H9 (cell line): ENCODE results near the gene EVX2. TPM values are rescaled to one million over a fixed set of nuclear protein-coding genes. Genes with fewer than 3 reads are reported as not detected.
A peak's percentile ranks its signal among the peaks of the same experiment; 100 is the strongest.

Source experiments
- DNase-seq: peaks from one replicate; pipeline ENCODE4 v3.0.0-alpha.2; 2017
- H2AFZ ChIP-seq: one replicate; pipeline ENCODE4 v1.6.1; 2013; ENCODE audit warnings: mild to moderate bottlenecking, low read length, control low read depth, moderate library complexity
- H2AK5ac ChIP-seq: 2 replicates; pipeline ENCODE4 v1.6.1; 2013; ENCODE audit warnings: low read length, control low read depth, mixed read lengths; ENCODE audit not compliant: insufficient read length
- H2BK120ac ChIP-seq: one replicate; pipeline ENCODE4 v1.6.1; 2013; ENCODE audit warnings: low read depth, mild to moderate bottlenecking, low read length, control low read depth, inconsistent platforms; ENCODE audit not compliant: poor library complexity, severe bottlenecking
- H2BK12ac ChIP-seq: 2 replicates; pipeline ENCODE4 v1.6.1; 2013; ENCODE audit warnings: low read length, control low read depth, mixed read lengths, low read depth; ENCODE audit not compliant: insufficient read length
- H2BK15ac ChIP-seq: 2 replicates; pipeline ENCODE4 v1.6.1; 2013; ENCODE audit warnings: low read depth, low read length, control low read depth
- H2BK20ac ChIP-seq: one replicate; pipeline ENCODE4 v1.6.1; 2013; ENCODE audit warnings: low read depth, mild to moderate bottlenecking, low read length, control low read depth, inconsistent platforms; ENCODE audit not compliant: poor library complexity, severe bottlenecking
- H2BK5ac ChIP-seq: 2 replicates; pipeline ENCODE4 v1.6.1; 2013; ENCODE audit warnings: low read length, control low read depth, mixed read lengths; ENCODE audit not compliant: insufficient read length
- H3K14ac ChIP-seq: 2 replicates; pipeline ENCODE4 v1.6.1; 2013; ENCODE audit warnings: low read length, control low read depth; ENCODE audit not compliant: insufficient read depth
- H3K18ac ChIP-seq: 2 replicates; pipeline ENCODE4 v1.6.1; 2013; ENCODE audit warnings: low read depth, mild to moderate bottlenecking, mixed read lengths, low read length, control low read depth; ENCODE audit not compliant: insufficient read length
- H3K23ac ChIP-seq: 2 replicates; pipeline ENCODE4 v1.6.1; 2013; ENCODE audit warnings: low read length, control low read depth, mixed read lengths, low read depth; ENCODE audit not compliant: insufficient read length
- H3K23me2 ChIP-seq: 2 replicates; pipeline ENCODE4 v1.6.1; 2013; ENCODE audit warnings: low read depth, mild to moderate bottlenecking, mixed read lengths, low read length, control low read depth; ENCODE audit not compliant: insufficient read length, poor library complexity, severe bottlenecking
- H3K27ac ChIP-seq: 2 replicates; pipeline ENCODE4 v1.5.1; 2013; ENCODE audit warnings: low read length, control low read depth, mixed read lengths, low read depth; ENCODE audit not compliant: insufficient read length
- H3K27me3 ChIP-seq: 2 replicates; pipeline ENCODE4 v1.6.1; 2013; ENCODE audit warnings: low read length, control low read depth, inconsistent platforms; ENCODE audit not compliant: insufficient read depth
- H3K4ac ChIP-seq: 2 replicates; pipeline ENCODE4 v1.6.1; 2013; ENCODE audit warnings: low read depth, mild to moderate bottlenecking, control low read depth, inconsistent platforms, low read length, moderate library complexity
- H3K4me1 ChIP-seq: 2 replicates; pipeline ENCODE4 v1.6.1; 2013; ENCODE audit warnings: low read length, control low read depth, inconsistent platforms; ENCODE audit not compliant: insufficient read depth
- H3K4me2 ChIP-seq: 2 replicates; pipeline ENCODE4 v1.6.1; 2013; ENCODE audit warnings: low read length, control low read depth, mixed read lengths; ENCODE audit not compliant: insufficient read length, insufficient read depth
- H3K56ac ChIP-seq: 2 replicates; pipeline ENCODE4 v1.6.1; 2013; ENCODE audit warnings: low read depth, mild to moderate bottlenecking, mixed read lengths, low read length, control low read depth; ENCODE audit not compliant: insufficient read length
- H3K79me1 ChIP-seq: 2 replicates; pipeline ENCODE4 v1.6.1; 2013; ENCODE audit warnings: low read depth, mild to moderate bottlenecking, moderate library complexity, low read length, control low read depth, inconsistent platforms; ENCODE audit not compliant: insufficient read depth, poor library complexity, severe bottlenecking
- H3K79me2 ChIP-seq: 2 replicates; pipeline ENCODE4 v1.6.1; 2013; ENCODE audit warnings: low read length, control low read depth, inconsistent platforms; ENCODE audit not compliant: insufficient read depth
- H3K9ac ChIP-seq: 2 replicates; pipeline ENCODE4 v1.6.1; 2013; ENCODE audit warnings: low read length, control low read depth, mixed read lengths; ENCODE audit not compliant: insufficient read length; ENCODE audit errors: extremely low read depth
- H3K9me3 ChIP-seq: one replicate; pipeline ENCODE4 v1.6.1; 2013; ENCODE audit warnings: low read depth, low read length, inconsistent platforms; ENCODE audit not compliant: control insufficient read depth
- H3T11ph ChIP-seq: one replicate; pipeline ENCODE4 v1.6.1; 2013; ENCODE audit warnings: mild to moderate bottlenecking, low read length, control low read depth, inconsistent platforms
- H4K20me1 ChIP-seq: one replicate; pipeline ENCODE4 v1.6.1; 2013; ENCODE audit not compliant: control insufficient read depth, insufficient read length, insufficient read depth
- H4K5ac ChIP-seq: 2 replicates; pipeline ENCODE4 v1.6.1; 2013; ENCODE audit warnings: low read depth, mild to moderate bottlenecking, mixed read lengths, low read length, control low read depth; ENCODE audit not compliant: insufficient read length
- H4K8ac ChIP-seq: replicated peaks from 2 replicates; pipeline ENCODE4 v1.6.1; 2013; ENCODE audit warnings: low read length, control low read depth, mixed read lengths, low read depth; ENCODE audit not compliant: insufficient read length
- H4K91ac ChIP-seq: 2 replicates; pipeline ENCODE4 v1.6.1; 2013; ENCODE audit warnings: low read depth, mild to moderate bottlenecking, moderate library complexity, mixed read lengths, low read length, control low read depth; ENCODE audit not compliant: insufficient read length
- H3K27ac Mint-ChIP-seq, 3 experiments: 2 replicates in 2 of 3; 3 replicates in 1 of 3; pipeline ENCODE4 v1.8.0; 2020 to 2021; ENCODE audit warnings: mixed read lengths in 3 of 3, mild to moderate bottlenecking in 1 of 3, moderate library complexity in 1 of 3
- H3K27me3 Mint-ChIP-seq: 2 replicates; pipeline ENCODE4 v1.8.0; 2021; ENCODE audit warnings: low read depth, mild to moderate bottlenecking, moderate library complexity, mixed read lengths
- H3K36me3 Mint-ChIP-seq, 3 experiments: 2 replicates in 2 of 3; 3 replicates in 1 of 3; pipeline ENCODE4 v1.8.0; 2020 to 2021; ENCODE audit warnings: low read depth in 3 of 3, mixed read lengths in 3 of 3; ENCODE audit not compliant: insufficient read depth in 1 of 3
- H3K4me1 Mint-ChIP-seq, 2 experiments: 2 replicates each; pipeline ENCODE4 v1.8.0; 2020; ENCODE audit warnings: mixed read lengths in 2 of 2
- H3K4me3 Mint-ChIP-seq, 2 experiments: 2 replicates in 1 of 2; 3 replicates in 1 of 2; pipeline ENCODE4 v1.8.0; 2020 to 2021; ENCODE audit warnings: mild to moderate bottlenecking in 2 of 2, mixed read lengths in 2 of 2, moderate library complexity in 1 of 2
- H3K9me3 Mint-ChIP-seq, 2 experiments: 2 replicates in 1 of 2; 3 replicates in 1 of 2; pipeline ENCODE4 v1.8.0; 2020; ENCODE audit warnings: mild to moderate bottlenecking in 2 of 2, mixed read lengths in 2 of 2, moderate library complexity in 1 of 2
- WGBS: extraction: QIAGEN DNeasy Blood & Tissue Kit; methylation state at CpG from one replicate; pipeline ENCODE4 v1.1.7; 2013; ENCODE audit warnings: missing lambda C conversion rate, low lambda C conversion rate, mixed read lengths; ENCODE audit not compliant: insufficient read length; ENCODE audit errors: extremely low coverage; 5-methylcytosine and 5-hydroxymethylcytosine counted together
- total RNA-seq: library from RNA; stranded (reverse); gene quantifications from 2 replicates; pipeline ENCODE4 v1.2.1, GENCODE V29; 2021
- TF ChIP-seq, protein P1 (sequence below): fragments of 200-600 bp; sonication (generic); conservative IDR thresholded peaks from 3 replicates; pipeline ENCODE4 v1.8.0; 2021; ENCODE audit warnings: antibody characterized with exemption, mild to moderate bottlenecking

The EVX2 gene
- total RNA-seq, 1 experiment from 2014 or later: not detected

DNA sequence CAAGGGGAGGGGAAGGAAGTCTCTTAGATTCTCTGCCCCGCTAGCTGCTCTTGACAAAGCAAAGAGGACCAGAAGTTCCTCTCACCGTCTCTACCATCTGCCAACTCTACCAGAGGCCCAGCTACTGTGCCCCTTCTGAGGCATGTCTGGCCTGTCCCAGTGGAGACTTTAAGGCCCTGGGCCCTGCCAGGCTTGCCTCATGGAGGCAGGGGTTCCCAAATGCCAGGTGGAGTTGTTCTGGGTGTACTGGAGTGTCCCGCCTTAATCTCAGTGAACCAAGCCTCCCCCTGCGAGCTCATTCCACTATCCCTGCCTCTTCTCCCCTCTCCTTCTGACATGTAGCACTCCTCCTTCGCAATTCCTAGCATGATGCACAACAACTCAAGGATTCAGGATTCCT lies 18.1 kb upstream of the EVX2 start:
- no peak overlapping the region for H2AFZ ChIP-seq
- H3K4me2 ChIP-seq: no peak overlapping the region
- no peaks in the 10 kb centered on the region for H3K9me3 ChIP-seq
- H3K14ac ChIP-seq: no peak overlapping the region
- no peak overlapping the region for H3K4ac ChIP-seq
- Mint-ChIP-seq H3K27me3 (peaks cover 99% of the 10 kb centered on the region), H3K4me1 (peaks cover 28 to 46% of the 10 kb centered on the region in 2 experiments), H3K27ac (no peak overlapping the region), H3K36me3 (no peaks in the 10 kb centered on the region; a peak in 2 of 7 replicates), H3K4me3 (no peak overlapping the region), H3K9me3 (peaks cover 5 to 20% of the 10 kb centered on the region in 2 experiments)
- H3K18ac ChIP-seq: no peak overlapping the region
- no peak overlapping the region for H2BK5ac ChIP-seq
- no peak overlapping the region for H2BK120ac ChIP-seq
- no peak overlapping the region for H3K23ac ChIP-seq
- no peaks in the 10 kb centered on the region for H3K79me2 ChIP-seq
- H2AK5ac ChIP-seq: no peak overlapping the region
- no peak overlapping the region for H3K56ac ChIP-seq
- WGBS: no CpG with 5 or more reads among the region's 5 CpGs
- H3T11ph ChIP-seq: no peak overlapping the region
- H2BK20ac ChIP-seq: no peak overlapping the region
- H4K20me1 ChIP-seq: no peaks in the 10 kb centered on the region
- peak; percentile 19 for DNase-seq
- H3K79me1 ChIP-seq: no peaks in the 10 kb centered on the region
- peaks cover 5% of the 10 kb centered on the region for H3K23me2 ChIP-seq
- H4K91ac ChIP-seq: no peak overlapping the region
- H3K9ac ChIP-seq: no peak overlapping the region
- H3K4me1 ChIP-seq: peaks cover 3% of the 10 kb centered on the region; the same call in 1 of the 2 replicates
- H2BK12ac ChIP-seq: no peak overlapping the region
- no peak overlapping the region for H4K8ac ChIP-seq
- TF ChIP-seq, protein P1, sequence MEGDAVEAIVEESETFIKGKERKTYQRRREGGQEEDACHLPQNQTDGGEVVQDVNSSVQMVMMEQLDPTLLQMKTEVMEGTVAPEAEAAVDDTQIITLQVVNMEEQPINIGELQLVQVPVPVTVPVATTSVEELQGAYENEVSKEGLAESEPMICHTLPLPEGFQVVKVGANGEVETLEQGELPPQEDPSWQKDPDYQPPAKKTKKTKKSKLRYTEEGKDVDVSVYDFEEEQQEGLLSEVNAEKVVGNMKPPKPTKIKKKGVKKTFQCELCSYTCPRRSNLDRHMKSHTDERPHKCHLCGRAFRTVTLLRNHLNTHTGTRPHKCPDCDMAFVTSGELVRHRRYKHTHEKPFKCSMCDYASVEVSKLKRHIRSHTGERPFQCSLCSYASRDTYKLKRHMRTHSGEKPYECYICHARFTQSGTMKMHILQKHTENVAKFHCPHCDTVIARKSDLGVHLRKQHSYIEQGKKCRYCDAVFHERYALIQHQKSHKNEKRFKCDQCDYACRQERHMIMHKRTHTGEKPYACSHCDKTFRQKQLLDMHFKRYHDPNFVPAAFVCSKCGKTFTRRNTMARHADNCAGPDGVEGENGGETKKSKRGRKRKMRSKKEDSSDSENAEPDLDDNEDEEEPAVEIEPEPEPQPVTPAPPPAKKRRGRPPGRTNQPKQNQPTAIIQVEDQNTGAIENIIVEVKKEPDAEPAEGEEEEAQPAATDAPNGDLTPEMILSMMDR: no peak
- no peak overlapping the region for H3K27ac ChIP-seq
- H4K5ac ChIP-seq: no peak overlapping the region
- no peak overlapping the region for H2BK15ac ChIP-seq
- H3K27me3 ChIP-seq: peaks cover 89% of the 10 kb centered on the region
